ENCODE data around the gene CREB5. TPM values are rescaled to one million over a fixed set of nuclear protein-coding genes. Genes with fewer than 3 reads are reported as not detected.
"Not testable (repeated sequence)": the region's sequence is repeated elsewhere in the genome, so short reads cannot be mapped to it uniquely, and the experiment has no call there.

The CREB5 gene
- polyA plus RNA-seq, 6 donors from 2014 or later = 0.40 to 0.66 TPM; not detected in 4

- peak overlapping the region in 5 of 8 donors; percentile 2 to 60 (median 10) for H3K4me3 Mint-ChIP-seq
- H3K4me1 Mint-ChIP-seq = peaks cover 16 to 32% (median 29%) of the 10 kb centered on the region in 3 donors
- DNase-seq (no peak), ATAC-seq (ENCODE audit: low read depth in 2 of 2) (peak; percentile 35 to 66)
- no peaks in the 10 kb centered on the region for H3K9me3 Mint-ChIP-seq
- H3K36me3 Mint-ChIP-seq = no peaks in the 10 kb centered on the region
- H3K27ac Mint-ChIP-seq = peak overlapping the region in 1 of 6 donors; percentile 69
- no peaks in the 10 kb centered on the region for H3K27me3 Mint-ChIP-seq
Measured at GRCh38 chr7:28782362-28782761, 370.0 kb downstream of the CREB5 start.

GRCh38 chr7:28784171-28784902 lies 372.0 kb downstream of the CREB5 start:
- no peaks in the 10 kb centered on the region for H3K9me3 Mint-ChIP-seq
- H3K27me3 Mint-ChIP-seq = no peaks in the 10 kb centered on the region
- no peak overlapping the region for H3K27ac Mint-ChIP-seq
- DNase-seq (no peak), ATAC-seq (ENCODE audit: low read depth in 2 of 2) (no peak)
- H3K4me3 Mint-ChIP-seq = no peak overlapping the region
- H3K36me3 Mint-ChIP-seq = no peaks in the 10 kb centered on the region
- H3K4me1 Mint-ChIP-seq = peaks cover 19 to 37% (median 32%) of the 10 kb centered on the region in 3 donors

- H3K36me3 Mint-ChIP-seq = no peaks in the 10 kb centered on the region
- peaks cover 19 to 37% (median 32%) of the 10 kb centered on the region in 3 donors for H3K4me1 Mint-ChIP-seq
- DNase-seq (no peak), ATAC-seq (ENCODE audit: low read depth in 2 of 2) (no peak)
- no peak overlapping the region for H3K4me3 Mint-ChIP-seq
- peaks cover 0 to 3% (median 0%) of the 10 kb centered on the region in 7 donors for H3K9me3 Mint-ChIP-seq
- H3K27me3 Mint-ChIP-seq = peaks cover 0 to 5% (median 4%) of the 10 kb centered on the region in 3 donors
- no peak overlapping the region for H3K27ac Mint-ChIP-seq
Measured at GRCh38 chr7:28785041-28785995, 373.0 kb downstream of the CREB5 start.

GRCh38 chr7:28786156-28786555 lies 373.8 kb downstream of the CREB5 start:
- H3K9me3 Mint-ChIP-seq; ATAC-seq (ENCODE audit: low read depth in 2 of 2); H3K36me3 Mint-ChIP-seq; H3K4me3 Mint-ChIP-seq; H3K27ac Mint-ChIP-seq; DNase-seq: not testable (repeated sequence)
- Mint-ChIP-seq H3K27me3 (peaks cover 3 to 12% (median 7%) of the 10 kb centered on the region in 3 donors), H3K4me1 (peaks cover 19 to 37% (median 32%) of the 10 kb centered on the region in 3 donors)

- H3K4me3 Mint-ChIP-seq = peak overlapping the region in 1 of 8 donors; percentile 46
- peaks cover 5 to 17% (median 7%) of the 10 kb centered on the region in 3 donors for H3K27me3 Mint-ChIP-seq
- peak; percentile 43 to 52 for ATAC-seq (ENCODE audit: low read depth in 2 of 2)
- DNase-seq = no peak
- peaks cover 0 to 4% (median 0%) of the 10 kb centered on the region in 7 donors for H3K9me3 Mint-ChIP-seq
- peaks cover 15 to 31% (median 23%) of the 10 kb centered on the region in 3 donors for H3K4me1 Mint-ChIP-seq
- H3K36me3 Mint-ChIP-seq = no peaks in the 10 kb centered on the region
- H3K27ac Mint-ChIP-seq = peak overlapping the region in 2 of 6 donors; percentile 17 to 31
Measured at GRCh38 chr7:28787106-28787505, 374.8 kb downstream of the CREB5 start.

- ATAC-seq (ENCODE audit: low read depth in 2 of 2) = no peak
- peaks cover 7 to 12% (median 11%) of the 10 kb centered on the region in 3 donors for H3K4me1 Mint-ChIP-seq
Measured at GRCh38 chr7:28790467-28790866, 378.1 kb downstream of the CREB5 start.

GRCh38 chr7:28792858-28793257 lies 380.5 kb downstream of the CREB5 start:
- ATAC-seq (ENCODE audit: low read depth in 2 of 2) (no peak), DNase-seq (no peak)
- Mint-ChIP-seq H3K4me1 (no peaks in the 10 kb centered on the region), H3K27me3 (peaks cover 11 to 27% (median 26%) of the 10 kb centered on the region in 3 donors), H3K36me3 (no peaks in the 10 kb centered on the region), H3K27ac (no peak overlapping the region), H3K4me3 (no peak overlapping the region), H3K9me3 (peaks cover 0 to 4% (median 0%) of the 10 kb centered on the region in 7 donors)

More at GRCh38 chr7:28790467-28790866, 378.1 kb downstream of the CREB5 start:
- Mint-ChIP-seq H3K9me3 (peaks cover 0 to 4% (median 0%) of the 10 kb centered on the region in 7 donors), H3K4me3 (no peak overlapping the region), H3K27ac (no peak overlapping the region), H3K27me3 (peaks cover 11 to 27% (median 22%) of the 10 kb centered on the region in 3 donors), H3K36me3 (no peaks in the 10 kb centered on the region)
- DNase-seq = no peak

GRCh38 chr7:28793381-28794085 lies 381.2 kb downstream of the CREB5 start:
- H3K27ac Mint-ChIP-seq = no peak overlapping the region
- ATAC-seq (ENCODE audit: low read depth in 2 of 2) (no peak), DNase-seq (no peak)
- H3K4me1 Mint-ChIP-seq = no peaks in the 10 kb centered on the region
- H3K36me3 Mint-ChIP-seq = no peaks in the 10 kb centered on the region
- peaks cover 0 to 4% (median 0%) of the 10 kb centered on the region in 7 donors for H3K9me3 Mint-ChIP-seq
- no peak overlapping the region for H3K4me3 Mint-ChIP-seq
- peaks cover 11 to 28% (median 27%) of the 10 kb centered on the region in 3 donors for H3K27me3 Mint-ChIP-seq

GRCh38 chr7:28798274-28798673 lies 386.0 kb downstream of the CREB5 start:
- DNase-seq = no peak
- Mint-ChIP-seq H3K27me3 (peaks cover 4 to 17% (median 9%) of the 10 kb centered on the region in 3 donors), H3K27ac (no peak overlapping the region), H3K4me1 (no peaks in the 10 kb centered on the region), H3K9me3 (peaks cover 0 to 4% (median 0%) of the 10 kb centered on the region in 7 donors), H3K4me3 (no peak overlapping the region), H3K36me3 (no peaks in the 10 kb centered on the region)
- ATAC-seq (ENCODE audit: low read depth in 2 of 2) = no peak

GRCh38 chr7:28799619-28800018 lies 387.3 kb downstream of the CREB5 start:
- Mint-ChIP-seq H3K9me3 (peaks cover 0 to 9% (median 0%) of the 10 kb centered on the region in 7 donors), H3K36me3 (peaks cover 0 to 7% of the 10 kb centered on the region in 2 donors), H3K4me3 (no peak overlapping the region)

GRCh38 chr7:28800150-28800549 lies 387.8 kb downstream of the CREB5 start:
- Mint-ChIP-seq H3K4me1 (peaks cover 0 to 5% (median 0%) of the 10 kb centered on the region in 3 donors), H3K4me3 (no peak overlapping the region), H3K27ac (peak overlapping the region in 2 of 6 donors; percentile 45 to 59), H3K9me3 (peaks cover 0 to 9% (median 0%) of the 10 kb centered on the region in 7 donors), H3K27me3 (peaks cover 3 to 20% (median 13%) of the 10 kb centered on the region in 3 donors), H3K36me3 (peaks cover 0 to 12% of the 10 kb centered on the region in 2 donors)
- ATAC-seq (ENCODE audit: low read depth in 2 of 2) (no peak), DNase-seq (no peak)

More at GRCh38 chr7:28799619-28800018, 387.3 kb downstream of the CREB5 start:
- ATAC-seq (ENCODE audit: low read depth in 2 of 2) = no peak
- peaks cover 7 to 18% (median 7%) of the 10 kb centered on the region in 3 donors for H3K27me3 Mint-ChIP-seq
- no peak for DNase-seq
- H3K27ac Mint-ChIP-seq = no peak overlapping the region
- H3K4me1 Mint-ChIP-seq = peaks cover 0 to 5% (median 0%) of the 10 kb centered on the region in 3 donors

GRCh38 chr7:28802450-28802849 lies 390.1 kb downstream of the CREB5 start:
- DNase-seq (no peak), ATAC-seq (ENCODE audit: low read depth in 2 of 2) (no peak)
- Mint-ChIP-seq H3K4me1 (peaks cover 0 to 5% (median 0%) of the 10 kb centered on the region in 3 donors), H3K27me3 (peaks cover 3 to 18% (median 14%) of the 10 kb centered on the region in 3 donors), H3K9me3 (peaks cover 0 to 9% (median 0%) of the 10 kb centered on the region in 7 donors), H3K4me3 (no peak overlapping the region), H3K36me3 (peaks cover 0 to 12% of the 10 kb centered on the region in 2 donors), H3K27ac (no peak overlapping the region)

Measured in naive B cell (primary cell).